IMR-90 (cell line): Measurements from ENCODE around the gene MRGPRF. TPM values are rescaled to one million over a fixed set of nuclear protein-coding genes. Genes with fewer than 3 reads are reported as not detected.

Source experiments
- ATAC-seq: fragments of 200-7000 bp; cut with Tn5 transposase; 2 replicates; pipeline ENCODE4 v1.9.1; 2020; ENCODE audit warnings: low read depth, mild to moderate bottlenecking, moderate library complexity
- BruUV-seq: library from RNA; stranded (reverse); fragments of 400-500 nt; replicated peaks from 2 replicates; lab custom pipeline; 2021; lab: Mats Ljungman, UMichigan
- CTCF ChIA-PET: fragments of 300-600 bp; formaldehyde crosslinking; extraction: SDS; loops from one replicate; lab custom pipeline; 2021; ENCODE audit warnings: antibody characterized with exemption; lab: Yijun Ruan, JAX
- POLR2A ChIA-PET: fragments of 300-600 bp; sonication (Branson Sonifier 250); formaldehyde crosslinking; loops from one replicate; lab custom pipeline; 2022; ENCODE audit warnings: antibody characterized with exemption; ENCODE audit not compliant: unreplicated experiment; lab: Charles Lee
- DNase-seq: peaks from one replicate; pipeline ENCODE4 v3.0.0; 2013
- H2AFZ ChIP-seq: replicated peaks from 2 replicates; pipeline ENCODE3; 2013; ENCODE audit warnings: low read length, mild to moderate bottlenecking; ENCODE audit not compliant: poor library complexity
- H2AK5ac ChIP-seq: 2 replicates; pipeline ENCODE4 v1.6.1; 2013; ENCODE audit warnings: low read depth, low read length, inconsistent platforms
- H2AK9ac ChIP-seq: replicated peaks from 2 replicates; pipeline ENCODE3; 2013; ENCODE audit warnings: mild to moderate bottlenecking, low read depth, low read length, moderate library complexity; ENCODE audit not compliant: poor library complexity
- H2BK120ac ChIP-seq: 2 replicates; pipeline ENCODE4 v1.6.1; 2013; ENCODE audit warnings: low read depth, low read length, inconsistent platforms
- H2BK15ac ChIP-seq: 3 replicates; pipeline ENCODE4 v1.6.1; 2013; ENCODE audit warnings: low read depth, low read length, inconsistent platforms
- H2BK20ac ChIP-seq: 2 replicates; pipeline ENCODE4 v1.6.1; 2013; ENCODE audit warnings: low read depth, mild to moderate bottlenecking, inconsistent platforms, low read length, moderate library complexity
- H2BK5ac ChIP-seq: 2 replicates; pipeline ENCODE4 v1.6.1; 2013; ENCODE audit warnings: mild to moderate bottlenecking, low read depth, low read length, inconsistent platforms; ENCODE audit not compliant: poor library complexity, severe bottlenecking
- H3K14ac ChIP-seq: replicated peaks from 2 replicates; pipeline ENCODE4 v1.6.1; 2013; ENCODE audit warnings: low read depth, low read length, inconsistent platforms
- H3K18ac ChIP-seq: 2 replicates; pipeline ENCODE4 v1.6.1; 2013; ENCODE audit warnings: low read depth, low read length, control low read depth
- H3K23ac ChIP-seq: 2 replicates; pipeline ENCODE4 v1.6.1; 2013; ENCODE audit warnings: low read depth, low read length, inconsistent platforms
- H3K27ac ChIP-seq: 2 replicates; pipeline ENCODE4 v1.5.1; 2013; ENCODE audit warnings: mild to moderate bottlenecking, control low read depth, low read length; ENCODE audit not compliant: insufficient read depth
- H3K27me3 ChIP-seq: 2 replicates; pipeline ENCODE4 v1.6.1; 2013; ENCODE audit warnings: low read length; ENCODE audit not compliant: control insufficient read depth, insufficient read depth
- H3K36me3 ChIP-seq: 2 replicates; pipeline ENCODE4 v1.6.1; 2013; ENCODE audit warnings: low read length, mixed read lengths; ENCODE audit not compliant: control insufficient read depth, insufficient read depth
- H3K4ac ChIP-seq: 2 replicates; pipeline ENCODE4 v1.6.1; 2013; ENCODE audit warnings: low read depth, low read length, inconsistent platforms
- H3K4me1 ChIP-seq: 2 replicates; pipeline ENCODE4 v1.6.1; 2013; ENCODE audit warnings: low read length, mixed read lengths; ENCODE audit not compliant: control insufficient read depth, insufficient read depth
- H3K4me2 ChIP-seq: 2 replicates; pipeline ENCODE4 v1.6.1; 2013; ENCODE audit warnings: low read depth, mild to moderate bottlenecking, control low read depth, low read length, moderate library complexity
- H3K4me3 ChIP-seq: 2 replicates; pipeline ENCODE4 v1.5.1; 2013; ENCODE audit warnings: low read depth, mild to moderate bottlenecking, control low read depth, low read length, moderate library complexity; ENCODE audit not compliant: insufficient read depth
- H3K56ac ChIP-seq: 2 replicates; pipeline ENCODE4 v1.6.1; 2013; ENCODE audit warnings: low read length, inconsistent platforms; ENCODE audit not compliant: insufficient read depth; ENCODE audit errors: extremely low read depth
- H3K79me1 ChIP-seq, 2 experiments: 2 replicates each; pipeline ENCODE4 v1.6.1; 2013; ENCODE audit warnings: low read length in 2 of 2, inconsistent platforms in 1 of 2, low read depth in 1 of 2
- H3K9ac ChIP-seq: 2 replicates; pipeline ENCODE4 v1.6.1; 2013; ENCODE audit warnings: low read depth, low read length, control low read depth
- H3K9me1 ChIP-seq: 2 replicates; pipeline ENCODE4 v1.6.1; 2013; ENCODE audit warnings: low read length, inconsistent platforms; ENCODE audit not compliant: insufficient read depth
- H3K9me3 ChIP-seq: 2 replicates; pipeline ENCODE4 v1.6.1; 2013; ENCODE audit warnings: low read length; ENCODE audit not compliant: control insufficient read depth, insufficient read depth
- H4K20me1 ChIP-seq: 2 replicates; pipeline ENCODE4 v1.6.1; 2013; ENCODE audit warnings: low read length, inconsistent platforms; ENCODE audit not compliant: insufficient read depth
- H4K5ac ChIP-seq: 2 replicates; pipeline ENCODE4 v1.6.1; 2013; ENCODE audit warnings: mild to moderate bottlenecking, low read depth, low read length, control low read depth
- H4K8ac ChIP-seq, 2 experiments: 2 replicates each; pipeline ENCODE4 v1.6.1; 2013; ENCODE audit warnings: low read depth in 2 of 2, low read length in 2 of 2, control low read depth in 1 of 2, inconsistent platforms in 1 of 2
- H4K91ac ChIP-seq: 2 replicates; pipeline ENCODE4 v1.6.1; 2013; ENCODE audit warnings: low read depth, low read length, inconsistent platforms; ENCODE audit not compliant: insufficient read depth
- BHLHE40 ChIP-seq: fragments of 150-350 bp; IDR thresholded peaks from 2 replicates; pipeline ENCODE4 v1.6.1; 2016; ENCODE audit warnings: mild to moderate bottlenecking, low read depth, low read length
- CEBPB ChIP-seq: IDR thresholded peaks from 2 replicates; pipeline ENCODE4 v1.6.1; 2012; ENCODE audit warnings: low read depth, low read length, improper control_type of control experiment
- CTCF ChIP-seq: conservative IDR thresholded peaks from 2 replicates; pipeline ENCODE4 v1.5.1; 2012; ENCODE audit warnings: mild to moderate bottlenecking, low read depth, low read length, improper control_type of control experiment
- ELK1 ChIP-seq: fragments of 150-350 bp; IDR thresholded peaks from 2 replicates; pipeline ENCODE4 v1.6.1; 2016; ENCODE audit warnings: low read depth, mild to moderate bottlenecking, low read length, moderate library complexity, borderline replicate concordance
- MAFK ChIP-seq: IDR thresholded peaks from 2 replicates; pipeline ENCODE4 v1.6.1; 2012; ENCODE audit warnings: low read depth, low read length, improper control_type of control experiment
- MAZ ChIP-seq: IDR thresholded peaks from 2 replicates; pipeline ENCODE4 v1.6.1; 2012; ENCODE audit warnings: low read depth, mild to moderate bottlenecking, low read length, improper control_type of control experiment, moderate library complexity, borderline replicate concordance
- NFE2L2 ChIP-seq: fragments of 150-350 bp; IDR thresholded peaks from 2 replicates; pipeline ENCODE4 v1.6.1; 2016; ENCODE audit warnings: low read depth, mild to moderate bottlenecking, low read length
- POLR2A ChIP-seq: IDR thresholded peaks from 2 replicates; pipeline ENCODE4 v1.6.1; 2012; ENCODE audit warnings: mild to moderate bottlenecking, low read depth, low read length
- RAD21 ChIP-seq: IDR thresholded peaks from 2 replicates; pipeline ENCODE4 v1.6.1; 2012; ENCODE audit warnings: low read length, improper control_type of control experiment
- RCOR1 ChIP-seq: IDR thresholded peaks from 2 replicates; pipeline ENCODE4 v1.6.1; 2012; ENCODE audit warnings: mild to moderate bottlenecking, low read length, improper control_type of control experiment; ENCODE audit not compliant: insufficient replicate concordance
- RFX5 ChIP-seq: IDR thresholded peaks from 2 replicates; pipeline ENCODE4 v1.8.0; 2012; ENCODE audit warnings: low read depth, mild to moderate bottlenecking, low read length, moderate library complexity
- USF2 ChIP-seq: fragments of 150-350 bp; IDR thresholded peaks from 2 replicates; pipeline ENCODE4 v1.6.1; 2017; ENCODE audit warnings: mild to moderate bottlenecking, antibody characterized with exemption, low read length, low read depth
- WGBS, 2 experiments: methylation state at CpG; one replicate each; pipeline versions ENCODE4 v1.1.5 to v1.1.7; 2013; ENCODE audit warnings: missing lambda C conversion rate in 2 of 2; ENCODE audit not compliant: insufficient read length in 1 of 2; ENCODE audit errors: extremely low coverage in 2 of 2; 5-methylcytosine and 5-hydroxymethylcytosine counted together
- dilution Hi-C: fragments of 300-500 bp; cut with HindIII; formaldehyde crosslinking; loops from one replicate; pipeline ENCODE4 v1.14.3; 2018; ENCODE audit warnings: low sequenced_read_pairs; ENCODE audit not compliant: unreplicated experiment
- in situ Hi-C: fragments of 300-500 bp; cut with MboI; formaldehyde crosslinking; loops from 3 replicates; pipeline ENCODE4 v1.14.3; 2019; ENCODE audit warnings: low sequenced_read_pairs, inconsistent platforms, mixed read lengths
- intact Hi-C: fragments of 100-400 bp; cut with micrococcal nuclease; formaldehyde crosslinking; loops from 2 replicates; pipeline ENCODE4 v1.10.0; 2022
- polyA plus RNA-seq, 3 experiments: library from polyadenylated mRNA; depleted of rRNA; stranded (reverse); fragments of >200 nt; gene quantifications; 2 replicates each; pipeline ENCODE4 v1.2.3, GENCODE V29; 2012; ENCODE audit warnings: low replicate concordance in 1 of 3
- total RNA-seq: library from RNA; depleted of rRNA; stranded (reverse); fragments of >200 nt; gene quantifications from 2 replicates; pipeline ENCODE4 v1.2.3, GENCODE V29; 2012

Gene MRGPRF
- total and polyA plus RNA-seq, 2 of the 4 experiments (the other 2 are of a cell fraction) = 6.3 to 28.8 TPM

GRCh38 chr11:69059985-69060384 is 46.9 kb upstream of the MRGPRF start:
- CTCF ChIA-PET = no interaction called here

More at GRCh38 chr11:69059985-69060384, 46.9 kb upstream of the MRGPRF start:
- no peak overlapping the region for H4K91ac ChIP-seq
- ATAC-seq = no peak
- TF ChIP-seq BHLHE40 = no peak
- no peak for TF ChIP-seq CEBPB
- no peak for TF ChIP-seq MAZ
- TF ChIP-seq RFX5 = no peak
- no peak for TF ChIP-seq CTCF
- TF ChIP-seq RCOR1 = no peak
- TF ChIP-seq RAD21 = no peak
- no peak for TF ChIP-seq USF2
- no peak for TF ChIP-seq MAFK
- TF ChIP-seq NFE2L2 = no peak
- no peak for TF ChIP-seq ELK1
- no peak for TF ChIP-seq POLR2A
- H3K36me3 ChIP-seq = peaks cover 48% of the 10 kb centered on the region
- intact Hi-C loops (no loop called here), dilution Hi-C loops (no loop called here), in situ Hi-C loops (no loop called here)
- no peak overlapping the region for H2BK20ac ChIP-seq
- H2BK15ac ChIP-seq = no peak overlapping the region
- no peak overlapping the region for H3K4ac ChIP-seq
- H4K20me1 ChIP-seq = peaks cover 24% of the 10 kb centered on the region
- no peaks in the 10 kb centered on the region for H3K27me3 ChIP-seq
- no peaks in the 10 kb centered on the region for H3K9me3 ChIP-seq
- H3K4me3 ChIP-seq = no peak overlapping the region
- H2BK120ac ChIP-seq = no peak overlapping the region
- H3K27ac ChIP-seq = no peak overlapping the region
- H4K5ac ChIP-seq = no peak overlapping the region
- H3K79me1 ChIP-seq = peaks cover 12 to 35% of the 10 kb centered on the region in 2 experiments; a peak in 3 of 4 replicates
- H4K8ac ChIP-seq = no peak overlapping the region
- POLR2A ChIA-PET = no interaction called here
- no peak overlapping the region for H3K14ac ChIP-seq
- no peak overlapping the region for H2BK5ac ChIP-seq
- 95% methylated on average over 4 of the region's 12 CpGs; no CpG with 5 or more reads in 1 of the 2 experiments for WGBS, 2 experiments
- no peak overlapping the region for H2AFZ ChIP-seq
- H3K23ac ChIP-seq = no peak overlapping the region
- no peak overlapping the region for H2AK9ac ChIP-seq
- H3K9ac ChIP-seq = no peak overlapping the region
- no TSS peak for BruUV-seq
- DNase-seq = no peak
- no peaks in the 10 kb centered on the region for H3K9me1 ChIP-seq
- no peak overlapping the region for H2AK5ac ChIP-seq
- H3K18ac ChIP-seq = no peak overlapping the region
- H3K4me1 ChIP-seq = no peaks in the 10 kb centered on the region
- no peak overlapping the region for H3K56ac ChIP-seq
- H3K4me2 ChIP-seq = no peak overlapping the region
